ENCODE measurements around the gene SLCO3A1.

Gene SLCO3A1

DNA sequence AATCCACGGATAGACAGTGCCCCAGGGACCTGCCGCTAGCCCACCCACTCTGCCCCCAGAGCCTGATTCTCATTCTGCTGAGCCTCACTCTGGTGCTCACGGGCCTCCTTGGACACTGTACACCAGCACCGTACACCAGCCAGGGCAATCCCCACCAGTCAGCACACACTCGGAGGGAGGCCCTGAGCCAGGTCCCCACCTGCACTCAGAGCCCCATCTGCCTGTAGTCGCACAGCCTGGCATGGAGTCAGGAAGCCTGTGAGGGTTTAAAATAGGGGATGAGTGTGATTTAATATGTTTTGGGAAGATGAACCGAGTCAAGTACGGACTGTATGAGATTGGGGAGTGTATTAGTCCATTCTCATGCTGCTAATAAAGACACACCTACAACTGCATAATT lies 223.0 kb downstream of the SLCO3A1 start:
- DNase-seq, result no peak

DNA sequence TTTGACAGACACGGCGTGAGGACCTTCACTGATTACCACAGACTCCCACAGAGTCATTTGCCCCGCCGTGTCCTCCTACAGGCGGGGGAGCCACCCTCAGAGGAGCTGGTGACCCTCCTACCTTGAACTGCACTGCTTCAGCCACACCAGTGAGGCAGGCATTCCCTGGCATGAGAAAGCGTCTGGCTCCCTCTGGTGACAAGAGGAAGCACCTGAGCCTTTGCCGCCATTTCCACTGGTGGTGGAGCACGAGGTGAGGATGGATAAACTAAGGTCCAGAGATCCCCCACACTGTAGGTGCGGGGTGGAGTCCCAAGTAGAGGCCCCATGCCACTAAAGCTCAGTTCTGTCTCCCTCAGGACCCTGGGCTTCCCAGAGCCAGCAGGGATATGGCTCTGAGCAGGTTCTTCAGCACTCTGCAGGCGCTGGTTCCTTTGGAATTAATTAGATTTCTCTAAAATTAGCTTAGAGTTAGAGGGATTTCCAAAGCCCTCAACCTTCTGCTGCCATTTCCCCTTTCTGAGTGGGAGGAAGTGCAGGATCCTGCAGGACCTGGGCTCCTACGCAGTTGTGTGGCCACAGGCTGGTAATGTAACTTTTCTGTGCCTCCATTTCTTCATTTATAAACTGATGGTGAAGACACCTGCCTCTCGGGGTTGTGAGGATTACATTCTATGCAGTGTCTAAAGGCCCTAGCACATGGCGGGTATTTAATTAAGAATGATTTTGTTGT lies 224.0 kb downstream of the SLCO3A1 start:
- DNase-seq, result peak; percentile 45

GRCh38 chr15:92078270-92078669 lies 224.8 kb downstream of the SLCO3A1 start:
- no peak for DNase-seq

DNA sequence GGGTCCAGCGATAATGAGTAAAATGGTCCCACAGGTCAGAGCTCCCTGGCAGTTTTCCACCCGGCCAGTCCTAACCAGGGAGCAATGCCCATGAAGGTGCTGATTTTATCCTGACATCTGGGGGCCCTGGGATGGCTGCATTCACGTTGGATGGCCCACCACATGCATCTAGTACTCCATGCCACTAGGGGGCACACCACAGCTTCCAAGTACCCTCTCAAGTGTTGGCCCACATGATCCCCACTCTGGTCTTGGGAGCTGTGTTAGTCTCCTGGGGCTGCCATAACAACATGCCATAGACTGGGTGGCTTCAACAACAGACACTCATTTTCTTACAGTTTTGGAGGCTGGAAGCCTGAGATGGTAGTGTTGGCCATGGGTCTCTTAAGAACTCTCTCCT lies 225.5 kb downstream of the SLCO3A1 start:
- no peak for DNase-seq

GRCh38 chr15:92079647-92080255 lies 226.2 kb downstream of the SLCO3A1 start:
- DNase-seq, result no peak

- DNase-seq, result no peak
Observed at GRCh38 chr15:92082006-92082843, 228.7 kb downstream of the SLCO3A1 start.

GRCh38 chr15:92083190-92083589 lies 229.7 kb downstream of the SLCO3A1 start:
- no peak for DNase-seq

GRCh38 chr15:92087211-92087610 lies 233.7 kb downstream of the SLCO3A1 start:
- no peak for DNase-seq

DNA sequence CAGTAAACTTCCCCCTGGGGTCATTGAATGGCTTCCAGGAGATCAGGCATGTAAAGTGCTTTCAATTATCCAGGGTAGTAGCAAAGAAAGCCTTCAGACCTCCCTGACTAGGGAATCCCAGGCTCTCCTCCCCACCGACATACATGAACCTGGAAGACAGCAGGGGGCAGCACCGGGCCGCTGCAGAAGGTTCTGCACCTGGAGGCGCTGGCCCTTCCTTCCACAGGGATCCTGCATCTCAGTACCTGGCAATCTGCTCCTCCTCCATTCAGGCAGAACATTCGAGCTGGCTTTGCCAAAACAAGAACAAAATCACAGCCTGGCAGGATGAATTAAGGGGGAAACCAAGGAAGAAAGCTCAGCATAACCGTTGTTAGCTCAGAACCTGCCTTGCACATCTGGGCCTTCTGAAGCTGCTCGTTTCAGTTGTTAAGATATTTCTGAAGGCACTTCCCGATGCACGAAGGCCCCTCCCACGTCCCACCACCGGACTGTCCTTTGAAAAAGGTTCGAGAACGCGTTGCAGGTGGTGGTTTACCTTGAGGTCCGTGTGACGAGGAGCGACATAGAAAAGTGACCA lies 237.7 kb downstream of the SLCO3A1 start:
- DNase-seq, result no peak

DNA sequence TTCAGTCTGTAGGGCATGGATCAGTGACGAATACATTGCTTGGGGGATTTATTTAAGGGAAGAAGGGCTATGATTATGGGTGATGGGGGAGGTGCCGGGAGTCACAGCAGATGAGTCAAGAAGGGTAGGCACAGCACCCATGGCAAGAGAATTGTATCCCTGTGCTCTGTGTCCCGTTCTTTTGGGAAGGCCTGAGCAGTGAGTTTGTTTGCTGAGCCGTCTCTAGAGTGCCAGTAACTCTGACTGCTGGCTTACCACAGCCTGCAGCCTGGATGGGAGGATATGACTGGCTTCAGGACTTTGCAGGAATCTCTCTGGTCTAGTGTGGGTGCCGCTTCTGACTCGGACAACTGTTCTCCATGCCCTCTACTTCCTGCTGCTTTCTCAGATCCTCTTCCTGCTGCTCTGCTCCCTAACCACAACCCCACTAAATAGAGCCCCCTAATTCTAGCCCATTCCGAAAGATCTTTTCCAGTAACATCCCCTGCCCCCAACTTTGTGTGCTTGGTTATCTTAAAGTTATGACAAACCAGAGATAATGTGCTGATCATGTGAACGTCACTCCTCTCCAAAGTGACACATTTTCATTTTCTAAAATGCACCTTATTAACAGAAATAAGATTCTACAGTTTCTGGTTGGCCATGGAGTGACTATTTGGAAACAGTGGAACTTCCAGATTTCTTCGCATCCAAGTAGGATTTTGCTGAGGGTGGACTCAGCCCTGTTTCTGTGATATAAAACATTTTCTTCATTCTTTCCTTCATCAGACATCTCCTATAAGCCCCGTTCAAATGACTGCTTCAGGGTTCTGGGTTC lies 239.0 kb downstream of the SLCO3A1 start:
- DNase-seq, result no peak

- no peak for DNase-seq
Observed at GRCh38 chr15:92095693-92096092, 242.2 kb downstream of the SLCO3A1 start.

DNA sequence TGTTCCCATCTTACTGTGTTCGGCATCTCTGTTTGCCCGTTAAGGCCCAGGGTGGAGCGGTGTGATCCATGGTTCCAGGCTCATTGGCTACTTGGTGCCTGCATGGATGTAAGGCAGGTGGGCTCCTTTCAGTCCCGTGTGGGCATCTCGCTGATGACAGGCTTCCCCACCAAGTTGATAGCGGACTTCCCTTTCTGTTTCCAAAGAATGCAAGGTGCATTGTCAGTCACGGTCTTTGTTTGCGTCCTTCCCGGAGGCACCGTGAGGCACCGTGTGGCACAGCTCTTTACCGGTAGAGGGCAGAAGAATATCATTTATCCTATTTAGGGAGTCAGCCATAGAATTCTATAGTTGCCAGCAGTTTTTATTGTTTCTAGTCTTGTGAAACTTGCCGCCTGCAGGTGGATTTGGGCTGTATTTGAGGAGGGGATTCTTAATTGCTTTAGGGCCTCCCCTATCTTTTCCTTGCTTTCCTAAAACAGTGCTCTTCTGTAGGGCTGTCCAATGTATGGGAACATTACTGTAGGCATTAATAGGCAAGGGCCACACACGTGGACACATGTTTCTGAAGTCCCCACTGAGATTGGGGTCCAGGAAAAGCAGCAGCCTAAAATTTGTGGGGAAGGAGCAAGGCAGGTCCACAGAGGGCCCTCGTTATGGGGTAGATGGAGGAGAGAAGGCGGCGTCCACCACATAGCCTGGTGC lies 244.1 kb downstream of the SLCO3A1 start:
- no peak for DNase-seq

- DNase-seq, result no peak
Observed at GRCh38 chr15:92098869-92099268, 245.4 kb downstream of the SLCO3A1 start.

DNA sequence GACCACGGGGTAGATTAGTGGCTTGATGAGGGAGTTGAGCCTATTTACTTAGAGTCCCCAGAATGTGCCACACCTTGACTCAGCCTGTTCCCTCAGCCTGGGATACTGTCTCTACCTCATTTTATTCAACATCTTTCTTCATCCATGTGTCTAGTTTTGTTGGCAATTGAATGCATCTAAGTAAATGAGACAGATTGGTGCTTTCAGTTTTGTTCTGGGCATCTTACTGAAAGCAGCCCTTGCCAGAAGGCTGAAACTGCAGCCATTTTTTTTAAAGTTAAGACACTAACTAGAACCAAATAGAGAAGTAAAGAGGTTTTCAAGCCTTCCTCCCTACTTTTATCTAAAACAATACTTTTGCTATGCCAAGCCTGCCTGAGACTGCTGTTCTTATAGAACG lies 246.8 kb downstream of the SLCO3A1 start:
- DNase-seq, result no peak

DNA sequence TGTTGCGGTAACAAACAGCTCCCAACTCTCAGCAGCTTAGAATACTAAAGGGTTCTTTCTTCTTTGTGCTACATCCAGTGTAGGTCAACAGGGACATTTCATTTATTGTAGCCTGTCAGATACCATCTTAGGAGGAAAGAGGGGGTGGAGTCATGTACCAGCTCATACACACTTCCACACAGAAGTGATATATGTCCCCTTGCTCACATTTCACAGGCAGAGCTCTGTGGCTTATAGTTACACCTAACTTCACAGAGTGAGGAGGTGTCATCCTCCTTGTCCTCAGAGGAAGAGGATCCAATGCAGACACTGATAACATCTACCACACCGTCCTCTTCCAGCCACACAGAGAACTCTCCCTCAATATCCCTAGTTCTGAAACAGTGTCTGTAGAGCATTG lies 247.2 kb downstream of the SLCO3A1 start:
- DNase-seq, result no peak

DNA sequence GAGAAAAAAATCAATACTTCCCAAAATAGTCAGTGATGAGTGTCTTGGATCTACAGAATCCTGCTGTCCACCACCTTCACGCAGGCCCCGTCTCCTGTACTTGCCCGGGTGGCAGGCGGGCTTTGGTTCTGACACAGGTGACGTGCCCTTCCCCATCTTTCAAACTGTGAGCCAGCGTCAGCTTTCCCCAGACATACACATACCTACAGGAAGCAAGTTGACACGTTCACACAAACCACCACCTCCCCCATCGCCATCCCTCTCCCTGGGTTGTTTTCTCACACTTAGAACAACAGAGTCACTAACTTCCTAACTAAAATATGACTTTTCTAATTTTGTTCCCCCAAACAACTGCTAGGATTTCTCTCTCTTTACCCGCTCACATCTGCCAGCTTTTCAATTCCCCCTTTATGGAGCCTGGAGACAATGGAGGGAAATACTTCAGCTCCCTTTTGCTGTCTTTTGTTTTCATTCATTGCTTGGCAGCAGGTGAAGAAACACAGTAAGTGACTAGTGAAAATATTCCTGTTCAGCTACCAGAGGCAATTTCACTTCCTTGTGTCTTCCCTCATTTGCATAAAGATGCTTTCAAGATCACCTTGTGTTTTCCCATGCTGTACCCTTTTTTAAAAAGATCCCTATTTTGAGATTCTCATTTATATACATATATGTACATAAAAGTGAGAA lies 248.3 kb downstream of the SLCO3A1 start:
- DNase-seq, result no peak

DNA sequence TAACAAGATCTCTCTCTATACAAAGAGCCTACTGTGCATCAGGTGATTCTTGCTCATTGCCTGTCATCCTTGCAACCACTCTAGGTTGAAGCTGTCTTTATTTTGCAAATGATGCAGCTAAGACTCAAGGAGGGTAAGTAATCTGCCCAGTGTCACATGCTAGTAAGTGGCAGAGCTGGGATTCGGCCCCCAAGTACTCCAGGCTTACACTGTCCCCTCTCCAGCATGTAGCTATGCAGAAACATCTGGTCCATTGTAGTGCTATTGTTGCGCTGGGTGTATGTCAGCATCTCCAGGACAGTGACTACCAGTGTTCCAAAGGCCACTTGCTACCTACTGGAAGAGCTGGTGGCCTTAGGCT lies 248.9 kb downstream of the SLCO3A1 start:
- DNase-seq, result no peak

GRCh38 chr15:92104072-92104471 lies 250.6 kb downstream of the SLCO3A1 start:
- DNase-seq, result no peak

- no peak for DNase-seq
Observed at GRCh38 chr15:92105611-92106010, 252.1 kb downstream of the SLCO3A1 start.

DNA sequence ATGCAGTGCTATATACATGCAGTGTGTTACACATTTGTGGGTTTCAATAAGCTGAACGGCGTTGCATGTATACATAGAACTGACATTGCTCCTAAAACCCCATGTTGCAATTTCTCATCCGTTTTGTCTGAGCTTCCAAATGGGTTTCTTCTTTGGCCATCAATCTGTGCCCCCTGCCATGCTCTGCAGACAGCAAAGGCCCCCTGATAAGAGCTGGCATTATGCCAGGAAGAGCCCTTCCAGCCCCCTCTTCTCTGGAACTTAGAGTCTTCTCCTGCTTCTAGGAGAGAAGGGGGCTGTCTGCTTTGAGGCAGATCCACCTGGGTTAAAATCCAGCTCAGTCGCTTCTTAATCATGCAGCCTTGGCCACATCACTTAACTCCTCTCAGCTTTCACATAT lies 254.0 kb downstream of the SLCO3A1 start:
- no peak for DNase-seq

- no peak for DNase-seq
Observed at GRCh38 chr15:92109191-92109873, 255.8 kb downstream of the SLCO3A1 start.
